H1 (cell line): ENCODE measurements around the gene AQP10. TPM values are rescaled to one million over a fixed set of nuclear protein-coding genes. Genes with fewer than 3 reads are reported as not detected.

ENCODE experiments used
- ASH2L ChIP-seq: fragments of 200-600, 300-600 bp; sonication (generic); IDR thresholded peaks from one replicate; pipeline ENCODE4 v1.7.1; 2017; ENCODE audit warnings: low read length
- CEBPB ChIP-seq: IDR thresholded peaks from 2 replicates; pipeline ENCODE4 v1.6.1; 2012; ENCODE audit warnings: low read depth, low read length
- CHD7 ChIP-seq: fragments of 300-600 bp; sonication (generic); IDR thresholded peaks from 2 replicates; pipeline ENCODE4 v1.7.1; 2012; ENCODE audit warnings: low read length, moderate library complexity, mild to moderate bottlenecking, inconsistent platforms; ENCODE audit not compliant: insufficient replicate concordance
- CREB1 ChIP-seq: IDR thresholded peaks from 2 replicates; pipeline ENCODE4 v1.6.1; 2012; ENCODE audit warnings: inconsistent platforms
- CTBP2 ChIP-seq: IDR thresholded peaks from 2 replicates; pipeline ENCODE4 v1.7.0; 2011; ENCODE audit warnings: borderline replicate concordance, mild to moderate bottlenecking, moderate library complexity, mixed read lengths, low read length; ENCODE audit not compliant: insufficient read depth, insufficient read length
- E2F6 ChIP-seq: IDR thresholded peaks from 2 replicates; pipeline ENCODE4 v1.6.1; 2012; ENCODE audit warnings: inconsistent platforms
- JUN ChIP-seq: IDR thresholded peaks from 2 replicates; pipeline ENCODE4 v1.6.1; 2011; ENCODE audit warnings: low read depth, mild to moderate bottlenecking, improper control_type of control experiment, low read length
- JUND ChIP-seq: IDR thresholded peaks from 2 replicates; pipeline ENCODE4 v1.6.1; 2011; ENCODE audit warnings: mild to moderate bottlenecking, improper control_type of control experiment, low read length
- MAFK ChIP-seq: IDR thresholded peaks from 2 replicates; pipeline ENCODE4 v1.6.1; 2012; ENCODE audit warnings: low read depth, mild to moderate bottlenecking, improper control_type of control experiment, low read length
- NRF1 ChIP-seq: IDR thresholded peaks from 2 replicates; pipeline ENCODE4 v1.6.1; 2011; ENCODE audit warnings: mild to moderate bottlenecking, low read depth, low read length, improper control_type of control experiment
- PHF8 ChIP-seq: fragments of 200-600 bp; sonication (generic); conservative IDR thresholded peaks from 2 replicates; pipeline ENCODE4 v1.7.1; 2012; ENCODE audit warnings: low read depth, mild to moderate bottlenecking, inconsistent platforms, low read length, moderate library complexity
- SP1 ChIP-seq: IDR thresholded peaks from 2 replicates; pipeline ENCODE4 v1.6.1; 2011; ENCODE audit warnings: low read depth, low read length
- SP4 ChIP-seq: IDR thresholded peaks from 2 replicates; pipeline ENCODE4 v1.6.1; 2012; ENCODE audit warnings: low read length, inconsistent platforms
- polyA plus RNA-seq, 7 experiments: library from polyadenylated mRNA; depleted of rRNA in 3 of 7; stranded (reverse) in 5 of 7; unstranded in 2 of 7; fragments of >200 nt in 5 of 7; fragments of 200-250 nt in 2 of 7; gene quantifications; 1 replicate in 5 of 7; 2 replicates in 1 of 7; 4 replicates in 1 of 7; pipeline versions ENCODE4 v1.2.1 to v1.2.3, GENCODE V29; 2011 to 2013; ENCODE audit warnings: missing spikeins in 2 of 7, mixed read lengths in 2 of 7
- total RNA-seq: library from RNA; stranded (reverse); fragmentation: NEBNext Ultra II Directional; extraction: Animal tissue kit (Norgen Biotek cat#: 25700); gene quantifications from 2 replicates; pipeline ENCODE4 v1.2.1, GENCODE V29; 2021

AQP10 gene
- total and polyA plus RNA-seq, 2 of the 8 experiments (the other 6 are each of a cell fraction or from before 2014, with no cell fraction given) = not detected

DNA sequence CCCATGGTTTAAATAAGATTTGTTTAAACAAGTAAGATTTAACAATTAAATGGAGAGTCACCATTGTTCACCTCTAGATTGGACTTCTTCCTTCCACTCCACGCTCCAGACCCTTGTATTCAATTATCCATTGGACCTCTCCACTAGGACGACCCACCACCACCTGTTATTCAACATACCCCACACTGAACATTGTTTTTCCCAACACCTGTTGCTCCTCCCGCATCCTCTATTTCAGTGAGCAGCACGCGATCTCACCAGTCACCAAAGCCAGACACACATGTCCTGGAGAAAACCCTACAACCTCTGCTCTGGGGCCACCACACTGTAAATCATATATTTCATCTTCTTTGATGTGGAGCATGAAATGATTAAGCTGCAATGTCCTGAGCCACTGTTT lies 33.1 kb downstream of the AQP10 start (continued):
- TF ChIP-seq CHD7 (no peak), PHF8 (no peak), SP4 (no peak), E2F6 (no peak), CEBPB (no peak), CREB1 (no peak), ASH2L (no peak), CTBP2 (no peak), MAFK (no peak), NRF1 (no peak), JUN (no peak), JUND (no peak), SP1 (no peak)
